GM19467 (cell line): ENCODE measurements around the gene EFHD2.
"Not testable (repeated sequence)": the region's sequence is repeated elsewhere in the genome, so short reads cannot be mapped to it uniquely, and the experiment has no call there.

Experiments used
- ATAC-seq: cut with Tn5 transposase; IDR thresholded peaks from one replicate; pipeline ENCODE4 v1.9.1; 2021; ENCODE audit warnings: mild to moderate bottlenecking, moderate library complexity; ENCODE audit not compliant: unreplicated experiment

The EFHD2 gene

DNA sequence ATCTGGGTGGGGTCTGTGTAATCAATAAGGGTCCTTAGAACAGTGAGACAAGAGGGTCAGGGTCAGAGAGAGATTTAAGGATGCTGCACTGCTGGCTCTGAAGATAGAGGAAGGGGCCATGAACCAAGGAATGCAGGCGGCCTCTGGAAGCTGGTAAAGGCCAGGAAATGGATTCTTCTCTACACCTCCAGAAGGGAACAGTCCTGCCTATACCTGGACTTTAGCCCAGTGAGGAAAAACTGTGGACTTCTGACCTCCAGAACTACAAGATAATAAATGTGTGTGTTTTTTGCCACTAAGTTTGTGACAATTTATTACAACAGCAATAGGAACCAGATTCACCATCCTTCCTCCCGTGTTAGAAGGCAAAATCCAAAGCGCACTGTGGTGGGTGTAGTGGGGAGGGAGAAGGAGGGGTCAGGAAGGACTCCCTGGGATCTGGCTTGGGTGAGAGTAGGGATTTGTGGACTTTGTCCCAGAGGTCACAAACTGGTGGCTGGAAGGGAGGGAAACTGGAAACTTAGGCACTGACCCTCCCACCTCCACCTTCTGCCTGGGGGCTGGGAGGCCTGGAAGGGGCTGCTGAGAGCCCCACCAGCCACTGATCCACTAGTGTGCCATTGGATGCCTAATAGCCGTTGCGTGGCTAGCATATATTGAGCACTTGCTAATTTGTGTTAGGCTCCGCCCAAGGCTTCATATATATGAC is 41.5 kb downstream of the EFHD2 start:
- ATAC-seq: no peak

DNA sequence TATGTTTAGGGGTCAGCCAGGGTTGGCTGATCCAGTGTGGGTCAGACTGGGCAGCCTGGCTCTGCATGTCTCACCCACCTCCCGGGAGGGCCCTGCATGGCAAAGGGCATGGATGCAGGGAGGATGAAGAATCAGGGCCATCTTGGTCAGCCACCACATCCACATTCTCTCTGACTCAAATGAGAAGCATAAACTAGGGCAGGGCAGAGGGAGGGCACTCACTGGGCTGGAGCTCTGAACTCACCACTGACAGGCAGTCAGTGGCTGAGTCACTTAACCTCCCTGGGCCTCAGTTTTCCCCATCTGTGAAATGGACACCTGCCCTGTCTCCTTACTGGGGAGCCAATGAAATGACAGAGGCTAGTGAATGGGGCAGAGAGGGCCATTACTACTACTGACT is 42.5 kb downstream of the EFHD2 start:
- no peak for ATAC-seq

DNA sequence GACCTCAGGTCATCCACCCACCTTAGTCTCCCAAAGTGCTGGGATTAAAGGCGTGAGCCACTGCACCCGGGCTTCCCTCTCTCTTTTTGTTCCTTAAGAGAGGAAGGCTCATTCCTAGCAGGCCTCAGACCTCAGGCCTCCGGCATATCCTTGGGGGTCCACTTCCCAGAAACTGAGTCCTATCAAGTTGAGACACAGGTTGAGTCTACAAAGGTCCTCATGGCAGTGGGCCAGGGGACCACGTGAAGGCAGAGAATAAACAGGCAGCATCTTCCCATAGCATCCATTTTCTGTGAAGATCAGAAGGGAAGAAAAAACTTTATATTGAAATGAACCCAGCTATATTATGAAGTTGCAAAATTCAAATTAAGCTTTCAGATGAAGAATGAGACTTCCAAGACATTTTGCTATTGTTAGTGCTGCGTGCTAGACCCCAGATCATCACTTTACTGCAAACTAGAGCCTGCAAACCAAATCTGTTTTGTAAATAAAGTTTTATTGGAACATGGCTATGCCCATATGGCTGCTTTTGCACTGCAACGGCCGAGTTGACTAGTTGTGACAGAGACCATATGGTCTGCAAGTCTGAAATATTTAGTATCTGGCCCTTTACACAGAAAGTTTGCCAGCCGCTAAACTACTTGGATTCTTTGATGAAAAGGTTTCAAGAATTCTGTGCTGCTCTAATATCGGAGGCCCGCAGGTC is 43.3 kb downstream of the EFHD2 start:
- no peak for ATAC-seq

DNA sequence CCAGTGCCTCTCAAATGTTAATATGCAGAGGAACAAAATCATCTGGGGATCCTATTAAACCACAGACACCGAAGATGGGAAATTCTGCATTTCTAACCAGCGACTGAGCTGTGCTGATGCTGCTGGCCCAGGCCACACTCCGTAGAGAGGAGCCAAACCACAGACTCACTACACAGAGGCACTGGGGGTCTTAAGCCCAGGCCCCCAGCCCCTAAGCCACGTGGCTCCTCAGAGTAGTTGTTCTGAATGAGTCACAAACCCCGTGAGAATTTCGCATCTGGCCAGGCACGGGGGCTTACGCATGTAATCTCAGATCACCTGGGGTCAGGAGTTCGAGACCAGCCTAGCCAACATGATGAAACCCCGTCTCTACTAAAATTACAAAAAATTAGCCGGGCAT is 44.0 kb downstream of the EFHD2 start:
- ATAC-seq: no peak

DNA sequence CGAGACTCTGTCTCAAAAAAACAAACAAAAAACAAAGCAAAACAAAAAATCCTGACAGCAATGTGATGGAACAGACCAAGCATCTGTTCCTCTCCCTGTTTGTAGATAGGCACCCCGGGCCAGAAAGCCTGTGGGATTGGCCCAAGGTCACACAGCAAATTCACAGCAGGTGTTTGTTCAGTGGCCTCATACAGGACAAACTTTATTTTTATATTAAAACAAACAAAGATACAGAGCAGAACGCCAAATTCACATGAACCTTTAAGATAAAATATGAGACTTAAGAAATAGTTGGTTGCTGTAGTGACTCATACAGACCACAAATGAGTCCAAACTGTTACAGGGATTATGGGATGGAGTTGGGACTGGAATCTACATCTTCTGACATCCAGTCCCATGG is 44.6 kb downstream of the EFHD2 start:
- no peak for ATAC-seq

DNA sequence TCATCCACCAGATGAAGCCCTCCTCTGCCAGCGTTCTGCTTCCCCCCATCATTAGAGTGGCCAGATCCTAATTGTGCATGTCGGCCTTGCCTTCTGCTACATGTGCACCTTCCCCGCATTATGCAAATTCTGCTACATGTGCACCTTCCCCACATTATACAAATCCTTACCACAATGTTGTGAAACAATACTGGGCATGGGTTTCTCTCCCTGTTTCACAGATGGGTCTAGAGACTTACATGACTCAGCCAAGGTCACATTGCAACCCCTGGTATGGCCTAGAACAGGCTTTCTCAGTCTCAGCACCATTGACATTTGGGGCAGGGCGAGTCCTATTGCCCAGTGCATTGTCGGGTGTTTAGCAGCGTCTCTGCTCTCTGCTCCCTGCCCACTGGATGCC is 45.8 kb downstream of the EFHD2 start:
- ATAC-seq: no peak

DNA sequence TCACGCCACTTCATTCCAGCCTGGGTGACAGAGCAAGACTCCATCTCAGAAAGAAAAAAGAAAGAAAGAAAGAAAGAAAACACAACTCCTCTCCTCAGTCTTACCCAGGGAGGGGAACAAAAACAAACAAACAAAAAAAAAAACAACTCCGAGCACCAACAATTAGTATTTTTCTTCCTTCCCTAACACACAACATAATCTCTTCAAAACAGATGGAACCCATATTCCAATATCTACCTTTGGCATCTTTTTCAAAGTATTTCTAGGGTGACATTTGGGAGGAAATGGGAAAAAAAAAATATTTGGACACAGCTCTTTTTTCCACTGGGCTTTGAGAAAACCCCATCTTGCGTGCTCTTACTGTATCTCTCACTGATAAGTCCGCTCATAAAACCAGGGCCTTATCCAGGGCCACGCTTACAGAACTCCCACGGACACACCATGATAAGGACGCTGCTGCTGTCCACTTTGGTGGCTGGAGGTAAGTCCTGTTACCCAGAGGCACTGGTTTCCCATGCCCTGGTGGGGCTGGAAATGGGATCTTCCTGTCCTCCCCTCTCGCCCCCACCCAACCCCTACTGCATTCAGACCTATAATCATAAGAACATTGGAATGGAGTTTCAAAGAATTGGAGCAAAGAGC is 46.7 kb downstream of the EFHD2 start, which contains the start of gene CELA2A:
Gene CELA2A, plus strand, starts transcription at position 420 of the 642 bp plus-strand sequence. Its CDS starts 22 bp downstream, at position 442.
- no peak for ATAC-seq

DNA sequence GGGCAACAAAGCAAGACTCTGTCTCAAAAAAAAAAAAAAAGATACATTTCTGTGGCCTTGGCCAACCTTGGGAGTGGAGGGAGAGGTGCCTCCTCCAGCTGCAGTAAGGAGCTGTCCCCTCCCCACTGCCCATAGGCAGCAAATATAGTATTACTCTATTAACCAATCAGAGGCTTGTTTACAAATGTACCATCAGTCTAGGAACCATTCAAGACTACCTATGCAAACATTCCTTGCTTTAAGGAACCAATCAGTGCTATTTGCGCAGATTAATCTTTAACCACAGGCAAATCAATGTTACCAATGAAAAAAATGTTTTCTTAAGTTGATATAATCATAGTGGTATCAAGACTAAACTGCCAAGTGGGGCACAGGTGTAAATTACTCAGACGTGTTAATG is 47.9 kb downstream of the EFHD2 start:
- ATAC-seq: no peak

DNA sequence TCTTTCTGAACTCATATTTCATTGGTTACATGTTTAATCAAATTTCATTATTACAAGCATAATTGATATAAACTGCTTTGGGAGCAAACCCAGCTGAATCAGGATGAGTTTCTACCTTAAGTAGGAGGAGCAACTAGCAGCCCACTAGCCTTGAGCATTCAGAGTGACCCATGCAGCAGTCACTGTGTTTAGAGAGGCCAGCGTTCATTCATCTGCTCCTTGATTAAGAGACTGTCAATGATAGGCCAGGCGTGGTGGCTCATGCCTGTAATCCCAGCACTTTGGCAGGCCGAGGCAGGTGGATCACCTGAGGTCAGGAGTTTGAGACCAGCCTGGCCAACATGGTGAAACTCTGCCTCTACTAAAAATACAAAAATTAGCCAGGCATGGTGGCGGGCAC is 48.7 kb downstream of the EFHD2 start:
- not testable (repeated sequence) for ATAC-seq

DNA sequence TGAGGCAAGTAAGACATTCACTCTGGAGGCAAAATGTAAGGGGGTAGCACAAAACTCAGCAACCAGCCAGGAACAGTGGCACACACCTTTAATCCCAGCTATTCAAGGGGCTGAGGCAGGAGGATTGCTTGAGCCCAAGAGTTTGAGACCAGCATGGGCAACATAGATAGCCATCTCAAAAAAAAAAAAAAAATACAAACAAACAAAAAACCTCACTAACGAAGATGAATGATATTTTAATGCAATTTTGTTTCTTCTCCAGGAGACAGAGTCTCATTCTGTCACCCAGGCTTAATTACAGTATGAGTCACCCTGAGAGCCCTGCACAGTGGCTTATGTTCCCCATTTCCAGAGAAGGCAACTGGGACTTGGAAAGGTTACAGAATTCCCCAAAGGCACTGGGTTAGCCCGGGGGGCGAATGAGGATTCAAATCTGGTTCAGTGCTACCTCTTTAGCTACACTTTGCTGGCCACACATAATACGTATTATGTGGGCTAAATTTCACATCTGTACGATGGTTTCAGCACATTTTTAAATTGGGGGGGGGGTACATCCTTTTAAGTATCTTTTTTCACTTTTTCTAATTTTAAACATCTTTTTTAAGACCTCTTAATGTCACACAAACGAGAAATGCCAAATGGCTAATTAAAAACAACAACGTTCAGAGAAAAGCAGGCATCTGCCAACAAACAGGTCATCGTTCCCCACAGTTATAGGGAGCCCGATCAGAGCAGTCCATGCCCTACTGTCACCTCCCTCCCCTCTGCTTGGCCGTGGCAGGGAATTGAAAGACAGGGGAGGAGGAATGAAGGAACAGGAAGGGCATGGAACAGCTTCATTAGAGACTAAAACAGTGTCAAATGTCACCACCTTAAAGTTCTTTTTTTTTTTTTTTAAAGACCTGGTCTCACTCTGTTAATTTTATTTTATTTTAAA is 50.4 kb downstream of the EFHD2 start:
- ATAC-seq: no peak

DNA sequence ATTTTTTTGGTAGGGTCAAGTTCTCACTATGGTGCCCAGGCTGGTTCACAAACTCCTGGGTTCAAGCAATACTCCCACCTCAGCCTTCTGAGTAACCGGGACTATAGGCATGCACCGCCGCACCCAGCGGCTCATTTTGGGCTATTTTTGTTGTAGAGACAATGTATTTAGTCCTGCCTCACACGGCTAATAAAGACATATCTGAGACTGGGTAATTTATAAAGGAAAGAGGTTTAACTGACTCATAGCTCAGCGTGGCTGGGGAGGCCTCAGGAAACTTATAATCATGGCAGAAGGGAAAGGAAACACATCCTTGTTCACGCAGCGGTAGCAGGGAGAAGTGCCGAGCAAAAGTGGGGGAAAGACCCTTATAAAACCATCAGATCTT is 51.0 kb downstream of the EFHD2 start:
- no peak for ATAC-seq

DNA sequence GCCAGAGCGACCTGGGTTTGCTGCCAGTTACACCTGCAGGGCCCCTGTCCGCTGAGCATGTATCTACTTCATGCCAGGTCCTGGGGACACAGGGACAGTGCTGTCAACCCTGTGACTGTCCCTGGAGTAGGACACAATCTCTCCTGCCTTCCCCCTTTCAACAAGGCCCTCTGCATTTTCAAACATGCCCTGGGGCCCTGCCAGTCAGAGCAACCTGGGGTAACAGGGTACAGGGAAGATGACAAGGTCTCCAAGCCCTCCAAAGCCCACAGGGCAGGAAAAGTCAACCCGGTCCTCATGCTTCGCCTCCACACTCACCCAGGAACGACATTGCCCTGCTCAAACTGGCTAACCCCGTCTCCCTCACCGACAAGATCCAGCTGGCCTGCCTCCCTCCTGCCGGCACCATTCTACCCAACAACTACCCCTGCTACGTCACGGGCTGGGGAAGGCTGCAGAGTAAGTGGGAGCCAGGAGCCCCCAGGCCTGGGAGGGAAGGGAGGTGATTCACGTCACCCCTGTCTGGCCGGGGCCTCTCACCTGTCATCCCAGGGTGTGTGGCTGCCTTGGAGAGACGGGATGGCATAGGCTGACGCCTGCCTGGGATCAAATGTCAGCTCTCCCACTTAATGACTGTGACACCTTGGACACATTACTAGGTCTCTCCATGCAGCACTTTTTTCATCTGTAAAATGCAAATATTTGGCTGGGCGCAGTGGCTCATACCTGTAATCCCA is 53.5 kb downstream of the EFHD2 start:
- ATAC-seq: not testable (repeated sequence)

DNA sequence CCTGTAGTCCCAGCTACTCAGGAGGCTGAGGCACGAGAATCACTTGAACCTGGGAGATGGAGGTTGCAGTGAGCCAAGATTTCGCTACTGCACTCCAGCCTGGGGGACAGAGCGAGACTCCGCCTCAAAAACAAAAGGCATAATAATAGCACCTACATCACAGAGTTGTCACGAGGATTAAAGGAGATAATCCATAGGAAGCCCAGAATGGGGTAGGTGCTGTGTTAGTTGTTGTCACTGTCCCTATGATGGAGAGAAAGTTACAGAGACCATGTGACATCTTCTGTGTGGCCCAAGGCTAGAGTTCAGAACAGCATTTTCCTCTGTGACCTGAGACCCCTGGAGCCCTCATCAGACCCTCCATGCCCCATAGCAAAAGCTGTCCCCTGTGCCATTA is 54.2 kb downstream of the EFHD2 start:
- ATAC-seq: not testable (repeated sequence)

DNA sequence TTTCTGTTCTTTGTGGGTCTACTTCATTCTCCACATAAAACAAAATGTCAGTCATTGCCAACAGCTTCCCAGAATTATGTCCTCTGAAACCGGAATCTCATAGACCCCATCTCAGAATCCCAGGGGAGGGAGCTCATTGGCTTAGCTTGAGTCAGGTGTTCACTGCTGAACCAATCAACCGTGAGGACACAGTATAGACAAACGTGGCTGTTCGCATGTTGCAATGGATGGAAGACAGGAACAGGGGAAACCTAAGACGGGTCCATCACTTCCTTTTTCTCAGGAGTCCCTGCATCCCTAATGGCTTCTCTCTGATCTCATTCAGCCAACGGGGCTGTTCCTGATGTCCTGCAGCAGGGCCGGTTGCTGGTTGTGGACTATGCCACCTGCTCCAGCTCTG is 56.0 kb downstream of the EFHD2 start:
- no peak for ATAC-seq

DNA sequence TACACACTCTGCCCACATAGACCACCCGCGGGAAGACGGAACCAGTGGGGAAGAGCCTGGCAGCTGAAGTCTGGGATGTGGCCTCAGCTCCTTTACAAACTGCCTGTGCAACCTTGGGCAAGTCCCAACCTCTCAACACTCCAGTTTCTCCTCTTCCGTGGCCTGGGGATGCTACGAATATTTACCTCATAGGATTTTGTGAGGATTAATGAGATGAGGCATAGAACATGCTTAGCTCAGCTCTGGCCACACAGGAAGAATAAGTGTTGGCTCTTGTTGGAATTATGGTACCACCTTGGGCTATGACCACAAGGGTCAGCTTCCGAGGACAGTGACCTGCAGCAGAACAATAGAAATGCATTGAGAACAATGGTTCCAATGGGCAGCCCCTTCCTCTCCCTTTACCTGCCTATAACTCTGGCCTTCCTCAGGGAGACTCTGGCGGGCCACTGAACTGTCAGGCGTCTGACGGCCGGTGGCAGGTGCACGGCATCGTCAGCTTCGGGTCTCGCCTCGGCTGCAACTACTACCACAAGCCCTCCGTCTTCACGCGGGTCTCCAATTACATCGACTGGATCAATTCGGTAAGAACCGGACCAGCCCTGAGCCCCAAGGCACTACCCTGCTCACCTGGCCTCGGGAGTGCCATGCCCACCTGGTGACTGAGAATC is 57.4 kb downstream of the EFHD2 start:
- not testable (repeated sequence) for ATAC-seq

DNA sequence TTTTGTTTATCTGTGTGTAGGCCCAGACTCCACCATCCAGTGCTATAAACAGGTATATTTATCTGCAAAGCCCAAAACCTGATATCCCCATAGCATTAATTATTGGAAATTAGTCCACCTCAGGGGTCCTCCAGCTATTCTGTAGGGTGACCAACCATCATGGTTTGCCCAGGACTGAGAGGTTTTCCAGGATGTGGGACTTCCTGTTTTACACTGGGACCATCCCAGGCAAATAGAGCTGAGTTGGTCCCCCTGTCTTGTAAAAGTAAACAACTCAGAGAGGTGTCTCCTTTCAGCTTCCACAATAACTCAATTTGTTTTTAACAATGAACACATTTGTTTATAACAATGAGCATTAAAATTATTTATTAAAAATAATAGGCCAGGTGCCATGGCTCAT is 58.5 kb downstream of the EFHD2 start:
- ATAC-seq: no peak

DNA sequence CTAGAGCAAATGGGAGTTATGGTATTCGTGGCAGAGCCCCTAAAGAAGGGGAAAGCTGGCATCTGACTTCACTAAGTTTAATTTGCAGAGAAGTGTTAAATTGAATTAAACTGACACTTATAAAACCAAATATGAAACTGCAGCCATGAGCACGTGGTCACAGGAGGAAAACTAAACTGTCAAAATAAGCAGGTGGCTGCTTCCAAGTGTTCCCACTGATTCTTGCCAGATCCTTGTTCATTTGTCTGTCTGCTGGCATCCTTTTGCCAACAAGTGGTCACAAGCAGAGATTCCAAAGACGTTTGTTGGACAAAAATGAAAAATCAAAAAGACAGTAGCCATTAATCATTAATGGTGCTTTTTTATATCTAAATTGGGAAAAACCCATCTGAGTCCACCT is 59.7 kb downstream of the EFHD2 start:
- no peak for ATAC-seq

DNA sequence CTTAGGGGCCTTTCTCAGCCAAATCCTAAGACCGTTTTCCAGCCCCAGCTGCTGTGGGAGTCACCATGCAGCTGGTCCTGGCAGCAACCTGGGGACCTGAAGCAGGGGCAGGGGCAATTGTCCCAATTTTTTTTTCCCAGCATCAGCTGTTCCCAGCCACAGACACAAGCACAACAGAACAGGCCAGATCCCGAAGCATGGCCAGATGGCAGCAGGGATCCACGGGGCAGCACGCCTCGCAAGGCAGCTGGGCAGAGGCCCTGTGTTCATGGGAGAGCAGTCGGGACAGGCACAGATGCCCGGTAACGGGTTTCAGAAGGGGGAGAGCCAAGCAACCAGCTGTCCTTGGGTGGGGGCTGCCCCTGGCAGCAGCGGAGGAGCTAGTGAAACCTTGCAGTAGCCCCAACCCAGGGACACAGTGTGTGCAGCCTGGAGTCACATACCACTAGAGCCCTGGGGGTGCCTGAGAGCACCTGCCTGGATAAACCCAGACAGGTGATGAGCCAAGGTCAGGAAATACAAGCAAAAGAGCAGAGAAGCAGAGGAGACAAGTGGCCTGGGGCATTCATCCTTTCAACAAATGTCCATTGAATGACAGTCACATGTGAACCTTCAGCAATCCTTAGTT is 60.2 kb downstream of the EFHD2 start:
- not testable (repeated sequence) for ATAC-seq

DNA sequence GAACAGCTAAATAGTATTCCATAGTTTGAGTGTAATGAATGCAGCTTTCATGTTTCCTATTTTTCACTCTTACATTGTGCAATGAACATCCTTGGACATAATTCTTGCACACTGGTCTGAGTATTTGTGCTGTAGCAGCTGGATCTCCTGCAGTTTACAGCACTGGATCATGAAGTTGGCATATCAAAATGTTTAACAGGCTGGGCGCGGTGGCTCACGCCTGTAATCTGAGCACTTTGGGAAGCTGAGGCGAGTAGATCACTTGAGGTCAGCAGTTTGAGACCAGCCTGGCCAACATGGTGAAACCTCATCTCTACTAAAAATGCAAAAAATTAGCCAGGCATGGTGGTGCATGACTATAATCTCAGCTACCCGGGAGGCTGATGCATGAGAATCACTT is 61.4 kb downstream of the EFHD2 start:
- ATAC-seq: not testable (repeated sequence)
